Astrocyte (in vitro differentiated cells and primary cell): ENCODE results near the gene DNMT1. TPM values are rescaled to one million over a fixed set of nuclear protein-coding genes. Genes with fewer than 3 reads are reported as not detected.

Experiments
- DNase-seq: peaks from one replicate; pipeline ENCODE4 v3.0.0-alpha.2; 2010; ENCODE audit warnings: low read depth
- FAIRE-seq: peaks from 2 replicates; lab custom pipeline; 2011; peaks lifted over from hg19 to GRCh38; lab: Jason Lieb, UNC
- H2AFZ ChIP-seq: 2 replicates; pipeline ENCODE4 v1.6.0; 2012; ENCODE audit warnings: low read depth, low read length, inconsistent platforms
- H3K27ac ChIP-seq: 2 replicates; pipeline ENCODE4 v1.5.1; 2011; ENCODE audit warnings: low read depth, low read length, inconsistent platforms
- H3K27me3 ChIP-seq: 2 replicates; pipeline ENCODE4 v1.6.0; 2011; ENCODE audit warnings: low read length, inconsistent platforms; ENCODE audit not compliant: insufficient read depth
- H3K36me3 ChIP-seq: 2 replicates; pipeline ENCODE4 v1.5.1; 2011; ENCODE audit warnings: low read length, inconsistent platforms; ENCODE audit not compliant: insufficient read depth
- H3K4me1 ChIP-seq: 2 replicates; pipeline ENCODE4 v1.5.1; 2011; ENCODE audit warnings: low read length, inconsistent platforms; ENCODE audit not compliant: insufficient read depth
- H3K4me2 ChIP-seq: 2 replicates; pipeline ENCODE4 v1.6.0; 2012; ENCODE audit warnings: low read length, inconsistent platforms
- H3K4me3 ChIP-seq: 2 replicates; pipeline ENCODE4 v1.5.1; 2011; ENCODE audit warnings: low read depth, mild to moderate bottlenecking, low read length, inconsistent platforms; ENCODE audit not compliant: insufficient read depth
- H3K79me2 ChIP-seq: 2 replicates; pipeline ENCODE4 v1.6.0; 2012; ENCODE audit warnings: mild to moderate bottlenecking, low read length, inconsistent platforms; ENCODE audit not compliant: insufficient read depth
- H3K9ac ChIP-seq: 2 replicates; pipeline ENCODE4 v1.6.0; 2012; ENCODE audit warnings: mild to moderate bottlenecking, low read length, inconsistent platforms
- H3K9me3 ChIP-seq: 2 replicates; pipeline ENCODE4 v1.5.1; 2012; ENCODE audit warnings: low read depth, mild to moderate bottlenecking, low read length, inconsistent platforms; ENCODE audit not compliant: insufficient read depth
- H4K20me1 ChIP-seq: 2 replicates; pipeline ENCODE4 v1.6.0; 2012; ENCODE audit warnings: low read length, inconsistent platforms; ENCODE audit not compliant: insufficient read depth
- H3K27ac Mint-ChIP-seq: one replicate; pipeline ENCODE4 v1.8.0; 2021; ENCODE audit warnings: mild to moderate bottlenecking, mixed read lengths; ENCODE audit not compliant: unreplicated experiment
- H3K27me3 Mint-ChIP-seq: one replicate; pipeline ENCODE4 v1.8.0; 2021; ENCODE audit warnings: low read depth, mixed read lengths; ENCODE audit not compliant: unreplicated experiment
- H3K36me3 Mint-ChIP-seq: one replicate; pipeline ENCODE4 v1.8.0; 2021; ENCODE audit warnings: low read depth, mixed read lengths; ENCODE audit not compliant: unreplicated experiment
- H3K4me1 Mint-ChIP-seq: one replicate; pipeline ENCODE4 v1.8.0; 2021; ENCODE audit warnings: low read depth, mixed read lengths; ENCODE audit not compliant: unreplicated experiment
- H3K4me3 Mint-ChIP-seq: one replicate; pipeline ENCODE4 v1.8.0; 2021; ENCODE audit warnings: mild to moderate bottlenecking, moderate library complexity, mixed read lengths; ENCODE audit not compliant: unreplicated experiment
- H3K9me3 Mint-ChIP-seq: one replicate; pipeline ENCODE4 v1.8.0; 2021; ENCODE audit warnings: mild to moderate bottlenecking, mixed read lengths; ENCODE audit not compliant: unreplicated experiment
- CTCF ChIP-seq: IDR thresholded peaks from 2 replicates; pipeline ENCODE4 v1.5.1; 2011; ENCODE audit warnings: low read depth, mild to moderate bottlenecking, inconsistent platforms, low read length, moderate library complexity; ENCODE audit not compliant: insufficient read depth
- EZH2 ChIP-seq: IDR thresholded peaks from 2 replicates; pipeline ENCODE4 v1.6.1; 2012; ENCODE audit warnings: mild to moderate bottlenecking, low read length, inconsistent platforms; ENCODE audit not compliant: insufficient read depth
- total RNA-seq: library from RNA; stranded (reverse); gene quantifications from 2 replicates; pipeline ENCODE4 v1.2.1, GENCODE V29; 2021

DNMT1 gene
- total RNA-seq, 1 donor from 2014 or later: 50.6 TPM

- no peak for FAIRE-seq
Observed at GRCh38 chr19:10092648-10093294, 102.0 kb downstream of the DNMT1 start.

GRCh38 chr19:10091895-10092641 lies 102.7 kb downstream of the DNMT1 start:
- Histone ChIP-seq H3K36me3 (no peaks in the 10 kb centered on the region), H3K9me3 (peaks cover 5% of the 10 kb centered on the region), H3K4me3 (no peak overlapping the region), H3K27ac (no peak overlapping the region), H3K4me1 (peaks cover 3% of the 10 kb centered on the region), H2AFZ (no peak overlapping the region), H3K9ac (no peak overlapping the region), H3K79me2 (no peaks in the 10 kb centered on the region), H3K27me3 (no peaks in the 10 kb centered on the region), H3K4me2 (no peak overlapping the region), H4K20me1 (no peaks in the 10 kb centered on the region)
- Mint-ChIP-seq H3K27ac (no peak overlapping the region), H3K4me3 (no peak overlapping the region), H3K9me3 (no peaks in the 10 kb centered on the region), H3K36me3 (peaks cover 35% of the 10 kb centered on the region), H3K27me3 (no peaks in the 10 kb centered on the region), H3K4me1 (peaks cover 1% of the 10 kb centered on the region)
- TF ChIP-seq EZH2 (no peak), CTCF (no peak)
- FAIRE-seq (no peak), DNase-seq (no peak)

More at GRCh38 chr19:10092648-10093294, 102.0 kb downstream of the DNMT1 start:
- Mint-ChIP-seq H3K4me3 (peak overlapping the region; percentile 12), H3K4me1 (peaks cover 1% of the 10 kb centered on the region), H3K36me3 (peaks cover 35% of the 10 kb centered on the region), H3K27ac (no peak overlapping the region), H3K27me3 (no peaks in the 10 kb centered on the region), H3K9me3 (no peaks in the 10 kb centered on the region)
- DNase-seq: no peak
- Histone ChIP-seq H3K27ac (no peak overlapping the region), H4K20me1 (no peaks in the 10 kb centered on the region), H3K9me3 (peaks cover 5% of the 10 kb centered on the region), H3K4me2 (no peak overlapping the region), H3K79me2 (no peaks in the 10 kb centered on the region), H3K4me3 (no peak overlapping the region), H3K9ac (no peak overlapping the region), H3K27me3 (no peaks in the 10 kb centered on the region), H3K4me1 (peaks cover 3% of the 10 kb centered on the region), H2AFZ (no peak overlapping the region), H3K36me3 (no peaks in the 10 kb centered on the region)
- no peak for TF ChIP-seq CTCF
- TF ChIP-seq EZH2: no peak

- Mint-ChIP-seq H3K4me3 (no peak overlapping the region), H3K36me3 (peaks cover 35% of the 10 kb centered on the region), H3K27me3 (no peaks in the 10 kb centered on the region), H3K4me1 (peaks cover 1% of the 10 kb centered on the region), H3K9me3 (no peaks in the 10 kb centered on the region), H3K27ac (no peak overlapping the region)
- Histone ChIP-seq H3K27ac (no peak overlapping the region), H3K4me1 (peaks cover 3% of the 10 kb centered on the region), H2AFZ (no peak overlapping the region), H3K9me3 (peaks cover 5% of the 10 kb centered on the region), H3K36me3 (no peaks in the 10 kb centered on the region), H3K4me3 (no peak overlapping the region), H4K20me1 (no peaks in the 10 kb centered on the region), H3K79me2 (no peaks in the 10 kb centered on the region), H3K27me3 (no peaks in the 10 kb centered on the region), H3K4me2 (no peak overlapping the region), H3K9ac (no peak overlapping the region)
- FAIRE-seq (no peak), DNase-seq (no peak)
- no peak for TF ChIP-seq EZH2
- no peak for TF ChIP-seq CTCF
Observed at GRCh38 chr19:10091370-10091687, 103.4 kb downstream of the DNMT1 start.
